Activated T-cell treated with anti-CD3 and anti-CD28 coated beads for 4 hours (primary cell): ENCODE results near the gene FANCE.
A peak's percentile ranks its signal among the peaks of the same experiment; 100 is the strongest.

Experiments used
- DNase-seq: peaks from one replicate; pipeline ENCODE4 v3.0.0-alpha.2; 2020

Gene FANCE

GRCh38 chr6:35486005-35486925 is 34.1 kb downstream of the FANCE start:
- DNase-seq: no peak

DNA sequence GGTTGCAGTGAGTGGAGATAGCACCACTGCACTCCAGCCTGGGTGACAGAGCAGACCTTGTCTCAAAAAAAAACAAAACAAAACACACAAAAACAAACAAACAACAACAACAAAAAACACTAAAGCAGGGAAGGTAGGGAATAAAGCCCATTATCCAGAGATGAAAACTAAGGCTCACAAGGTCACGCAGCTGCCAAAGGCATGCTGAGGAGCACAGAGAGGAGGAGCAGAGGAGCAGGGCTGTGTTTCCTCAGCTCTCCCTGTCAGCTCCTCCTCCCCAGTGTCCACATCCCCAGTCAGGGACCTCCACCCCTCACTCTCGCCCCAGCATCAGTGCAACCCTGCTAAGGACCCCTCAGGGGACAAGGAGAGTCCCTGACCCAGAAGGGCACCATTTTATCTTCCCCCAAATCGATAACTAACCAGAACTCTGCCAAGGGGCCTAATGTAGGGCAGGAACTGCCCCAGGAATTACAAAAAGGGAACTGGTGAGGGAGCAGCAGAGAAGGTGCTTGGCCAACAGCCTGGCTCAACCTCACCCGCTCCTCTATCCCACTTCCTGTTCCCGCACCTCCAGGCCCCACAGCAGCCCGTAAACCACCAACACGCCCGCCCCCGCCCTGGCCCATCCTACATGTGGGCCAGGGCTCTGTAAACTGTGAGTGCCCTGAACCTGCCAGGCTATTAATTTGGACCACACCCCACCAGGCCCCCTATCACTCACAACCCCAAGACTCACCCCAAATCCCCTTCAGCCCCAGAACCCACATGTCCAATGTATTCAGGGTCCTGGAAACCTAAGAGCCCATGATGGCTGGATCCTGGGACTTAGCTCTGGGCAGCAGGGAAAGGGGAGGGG is 35.7 kb downstream of the FANCE start:
- DNase-seq: no peak

GRCh38 chr6:35488517-35488862 is 36.4 kb downstream of the FANCE start:
- no peak for DNase-seq

DNA sequence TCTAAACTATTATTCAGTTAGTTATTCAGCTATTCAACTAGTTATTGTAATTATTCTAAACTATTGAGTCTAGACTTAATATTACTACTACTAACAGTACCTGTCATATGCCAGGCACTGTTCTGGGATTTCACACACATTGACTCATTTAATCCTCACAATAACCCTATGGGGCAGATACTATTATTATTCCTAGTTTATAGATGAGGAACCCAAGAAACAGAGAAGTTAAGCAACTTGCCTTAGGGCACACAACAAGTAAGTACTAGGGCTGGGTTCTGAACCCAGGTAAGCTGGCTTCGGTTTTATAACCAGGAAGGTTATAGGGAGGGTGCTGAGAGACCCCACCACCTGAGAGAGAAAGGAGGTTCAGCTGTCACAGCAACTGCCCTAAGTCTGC is 36.9 kb downstream of the FANCE start:
- DNase-seq: no peak

DNA sequence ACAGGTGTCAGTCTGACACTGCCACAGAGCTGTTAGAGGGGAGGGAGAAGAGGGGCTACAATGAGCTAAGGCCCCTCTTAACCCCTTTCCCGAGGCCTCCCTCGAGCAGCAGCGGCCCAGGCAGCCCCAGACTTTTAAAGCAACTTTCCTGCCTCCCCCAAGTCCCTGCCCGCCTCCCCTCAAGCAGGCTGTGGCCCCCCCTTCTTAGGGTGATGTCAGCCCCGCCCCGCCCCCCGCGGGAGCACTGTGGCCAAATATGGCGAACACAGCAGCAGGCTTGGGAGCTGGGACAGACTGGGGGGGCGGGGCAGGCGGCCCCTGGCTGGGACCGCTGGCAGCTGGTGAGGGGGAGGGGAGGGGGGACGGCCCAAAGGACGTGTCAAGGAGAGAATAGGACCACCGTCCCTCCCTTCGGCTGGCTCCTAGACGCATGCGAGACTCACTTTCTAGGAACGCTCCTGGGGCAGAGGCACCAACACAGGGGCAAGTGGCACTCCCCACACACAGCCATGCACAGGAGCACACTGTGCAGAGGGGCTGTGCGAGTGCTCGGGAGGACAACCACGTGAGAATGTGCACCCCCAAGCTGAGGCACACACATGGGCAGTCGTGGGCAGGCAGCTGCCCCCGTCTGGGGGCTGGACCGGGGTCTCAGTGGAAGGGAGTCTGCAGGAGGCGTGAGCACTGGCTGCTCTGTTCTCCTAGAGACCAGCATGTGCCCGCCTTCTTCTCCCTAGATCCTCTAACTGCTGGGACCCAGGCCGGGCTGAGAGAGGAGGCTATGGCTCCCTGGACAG is 38.1 kb downstream of the FANCE start:
- DNase-seq: no peak

DNA sequence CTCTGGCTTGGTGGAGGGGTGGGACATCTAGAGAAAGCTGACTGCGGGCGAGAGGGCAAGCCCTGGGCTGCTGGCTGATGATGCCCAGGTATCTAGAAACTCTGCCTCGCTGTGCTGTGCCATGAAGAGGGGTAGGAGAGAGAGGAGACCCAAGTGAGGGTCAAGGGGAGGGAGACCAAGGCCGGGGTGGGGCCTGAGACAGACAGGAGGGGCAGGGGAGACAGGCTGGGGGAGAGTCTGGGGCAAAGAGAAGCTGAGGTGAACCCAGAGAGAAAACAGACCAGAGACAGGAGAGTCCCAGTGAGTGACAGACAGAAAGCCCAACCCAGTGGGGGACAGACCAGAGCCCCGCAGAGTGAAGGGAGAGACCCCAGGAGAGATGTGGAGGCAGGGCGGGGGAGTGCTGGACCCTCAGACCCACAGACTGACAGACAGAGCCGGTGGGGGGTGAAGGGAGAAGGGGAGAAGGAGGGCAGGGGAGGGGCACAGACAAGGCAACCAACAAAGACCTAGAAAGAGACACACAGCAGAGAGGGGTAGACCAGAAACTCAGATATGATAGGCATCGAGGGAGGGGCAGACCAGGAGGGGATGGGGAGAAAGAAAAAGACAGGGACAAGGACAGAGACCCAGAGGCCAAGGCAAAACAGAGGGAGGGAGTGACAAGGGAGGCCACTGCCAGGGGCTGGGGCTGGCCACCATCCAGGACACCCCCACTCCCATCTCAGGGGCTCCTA is 38.9 kb downstream of the FANCE start:
- DNase-seq: no peak

DNA sequence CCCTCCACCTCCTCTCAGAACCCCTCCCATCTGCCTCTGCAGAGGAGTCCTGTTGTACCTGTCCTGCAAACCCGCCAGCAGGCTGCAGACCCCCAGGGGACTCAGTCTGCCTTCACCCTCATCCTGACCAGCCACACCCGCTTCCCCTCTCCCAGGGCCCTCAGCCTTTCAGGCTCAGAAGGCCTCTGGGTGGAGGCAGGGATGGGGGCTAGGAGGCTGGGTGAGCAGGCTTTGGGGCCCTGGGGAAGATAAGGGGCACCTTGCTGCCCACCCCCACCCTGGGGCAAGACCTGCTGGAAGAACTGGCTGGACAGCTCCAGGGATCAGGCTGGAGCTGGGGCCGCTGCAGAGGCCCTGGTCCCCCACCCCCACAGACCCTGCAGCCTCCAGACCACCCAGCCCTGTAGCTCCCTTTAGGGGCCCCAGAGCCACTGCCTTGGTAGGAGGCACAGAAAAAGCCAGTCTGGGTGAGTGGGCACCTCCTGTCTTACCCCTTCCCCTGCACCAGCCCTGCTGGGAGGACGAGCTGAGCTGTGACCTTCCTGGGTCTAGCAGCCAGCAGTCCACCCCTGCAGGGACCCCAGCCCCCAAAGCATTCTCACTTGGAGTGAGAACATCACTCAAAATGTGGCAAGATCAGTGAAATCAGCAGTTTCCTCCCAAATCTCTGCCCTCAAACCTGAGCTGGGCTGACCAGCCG is 39.6 kb downstream of the FANCE start:
- DNase-seq: no peak

GRCh38 chr6:35492258-35492973 is 40.3 kb downstream of the FANCE start:
- no peak for DNase-seq

GRCh38 chr6:35492974-35493284 is 40.8 kb downstream of the FANCE start:
- DNase-seq: no peak

DNA sequence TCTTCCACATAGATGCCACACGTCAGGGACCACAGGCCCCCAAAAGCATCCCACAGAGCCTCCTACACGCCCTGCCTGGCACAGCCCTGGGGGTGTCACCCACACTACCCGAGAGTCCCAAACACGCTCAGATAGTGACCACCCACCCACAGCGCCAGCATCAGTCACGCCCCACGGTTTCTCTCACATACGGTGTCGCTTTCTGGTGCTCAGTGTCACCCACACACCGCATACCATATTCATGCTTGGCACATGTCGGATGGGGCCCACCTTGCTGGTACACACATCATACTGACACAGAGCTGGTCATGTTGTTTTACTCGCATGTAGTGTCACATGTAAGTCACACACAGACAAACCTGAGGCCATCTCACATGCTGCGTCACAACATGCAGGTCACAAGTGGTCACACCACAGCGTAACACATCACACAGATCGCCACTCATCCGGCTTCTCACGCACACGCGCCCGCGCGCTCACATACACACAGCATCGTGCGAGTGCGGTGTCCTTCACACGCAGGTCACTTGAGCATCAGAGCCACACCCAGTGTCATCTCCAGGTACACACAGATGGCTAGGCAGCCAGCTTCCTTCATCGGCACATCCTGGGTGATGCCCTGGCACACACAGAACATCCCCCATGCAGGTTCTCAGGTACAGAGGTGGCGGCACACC is 41.3 kb downstream of the FANCE start:
- no peak for DNase-seq

DNA sequence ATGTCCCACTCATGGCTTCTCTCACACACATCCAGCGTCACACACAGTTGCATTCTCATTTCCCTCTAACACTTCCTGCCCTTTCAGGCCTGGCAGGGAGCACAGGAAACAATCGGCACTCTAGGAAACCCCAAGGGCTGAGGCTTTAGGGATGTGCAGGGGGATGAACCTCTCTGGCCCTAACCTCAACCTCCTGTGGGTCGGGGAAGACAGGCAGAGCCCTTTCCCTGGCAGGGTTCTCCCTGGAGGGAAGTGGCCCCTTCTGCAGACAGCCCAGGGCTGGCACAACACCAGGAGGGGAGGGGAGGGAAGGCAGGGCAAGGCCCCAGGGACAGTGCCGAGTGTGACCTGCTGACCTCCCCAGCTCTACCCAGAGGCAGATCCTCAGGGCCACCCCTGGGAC is 42.0 kb downstream of the FANCE start:
- no peak for DNase-seq

GRCh38 chr6:35495258-35496035 is 43.3 kb downstream of the FANCE start:
- DNase-seq: no peak

GRCh38 chr6:35496036-35496840 is 44.1 kb downstream of the FANCE start:
- no peak for DNase-seq

DNA sequence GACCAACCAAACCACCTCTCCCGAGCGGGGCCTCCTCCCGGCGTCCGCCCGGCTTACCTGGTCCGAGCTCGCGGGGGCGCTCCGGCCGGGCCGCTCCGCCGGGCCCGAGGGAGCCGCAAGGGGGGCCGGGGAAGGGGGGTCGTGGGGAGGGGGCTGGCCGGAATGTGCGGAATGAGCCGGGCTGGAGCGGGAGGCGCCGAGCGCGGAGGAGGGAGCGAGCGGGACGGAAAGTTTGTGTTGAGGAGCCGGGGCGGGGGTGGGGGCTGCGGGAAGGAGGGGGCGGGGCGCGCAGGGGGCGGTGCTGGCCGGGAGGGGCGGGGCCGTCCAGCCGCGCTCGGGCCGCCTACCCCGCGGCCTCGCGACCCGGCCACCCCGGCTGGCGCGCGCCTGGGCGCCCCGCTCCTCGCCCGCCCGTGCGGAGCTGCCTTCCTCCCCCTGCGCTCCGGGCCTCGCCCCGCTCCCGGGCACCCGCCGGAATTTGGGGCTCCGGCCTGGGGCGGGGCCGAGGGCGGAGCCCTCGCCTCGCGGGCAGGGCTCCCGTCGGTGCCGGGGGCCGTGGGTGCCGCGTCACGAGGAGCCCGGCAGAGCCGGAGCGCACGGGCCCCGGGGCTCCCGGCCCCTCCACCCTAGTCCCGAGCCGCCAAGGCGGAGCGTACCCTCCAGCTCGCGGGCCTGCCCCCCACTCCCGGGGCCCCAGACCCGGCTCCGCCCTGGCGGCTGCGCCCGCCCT is 44.9 kb downstream of the FANCE start, which contains the start of gene TEAD3:
TSS of gene TEAD3 (minus strand) at position 239 of the 730 bp plus-strand sequence.
- DNase-seq: peak; percentile 35

GRCh38 chr6:35497571-35498421 is 45.7 kb downstream of the FANCE start:
- DNase-seq: no peak

DNA sequence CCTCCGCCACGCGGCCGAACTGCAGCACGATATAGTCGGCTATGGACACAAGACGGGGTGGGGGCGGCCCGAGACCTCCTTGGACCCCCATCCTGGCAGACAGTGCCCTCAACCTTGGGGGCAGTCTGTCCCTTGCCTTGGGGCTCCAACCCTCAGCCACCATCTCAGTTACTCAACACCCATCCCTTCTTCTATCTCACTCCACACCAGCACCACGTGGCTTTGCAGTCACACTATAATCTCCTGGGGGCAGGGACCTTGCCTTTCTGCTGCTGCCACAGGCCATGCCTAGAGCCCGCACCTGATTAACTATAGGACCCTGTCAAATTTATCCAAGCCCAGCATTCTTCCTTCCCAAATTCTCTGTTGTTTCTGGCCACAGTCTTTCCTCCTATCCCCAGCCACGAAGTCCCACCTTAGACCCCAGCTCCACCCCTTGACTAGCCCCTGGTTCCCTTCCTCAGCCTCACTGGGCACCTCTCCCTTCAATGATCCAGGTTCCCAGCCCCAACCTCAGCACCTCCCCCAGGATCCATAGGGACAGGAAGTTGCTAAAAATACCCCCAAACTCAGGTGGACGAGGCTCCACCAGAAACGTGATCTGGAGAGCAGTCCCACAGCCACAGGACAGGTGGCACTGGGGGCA is 46.4 kb downstream of the FANCE start:
- no peak for DNase-seq

DNA sequence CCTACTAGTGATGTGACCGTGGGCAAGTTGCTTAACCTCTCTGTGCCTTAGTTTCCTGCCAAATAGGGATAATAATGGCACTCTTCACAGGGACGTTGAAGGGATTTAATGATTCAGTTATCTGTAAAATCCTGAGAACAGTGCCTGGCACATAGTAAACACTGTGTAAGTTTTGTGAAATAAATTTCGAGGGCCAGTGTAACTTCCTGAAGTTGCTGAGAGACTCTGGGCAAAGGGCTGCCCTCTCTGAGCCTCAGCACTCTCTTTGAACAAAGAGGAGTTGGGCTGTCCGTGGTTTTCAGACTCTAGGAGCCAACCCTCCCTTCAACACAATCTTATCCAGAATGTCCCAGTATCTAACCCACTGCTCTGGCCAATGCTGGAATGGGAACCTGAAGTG is 47.2 kb downstream of the FANCE start:
- DNase-seq: no peak
